IMR-90 (cell line): ENCODE data around the gene MBTPS1. TPM values are rescaled to one million over a fixed set of nuclear protein-coding genes. Genes with fewer than 3 reads are reported as not detected.

Experiments used
- ATAC-seq: fragments of 200-7000 bp; cut with Tn5 transposase; 2 replicates; pipeline ENCODE4 v1.9.1; 2020; ENCODE audit warnings: low read depth, mild to moderate bottlenecking, moderate library complexity
- BruUV-seq: library from RNA; stranded (reverse); fragments of 400-500 nt; replicated peaks from 2 replicates; lab custom pipeline; 2021; lab: Mats Ljungman, UMichigan
- CTCF ChIA-PET: fragments of 300-600 bp; formaldehyde crosslinking; extraction: SDS; loops from one replicate; lab custom pipeline; 2021; ENCODE audit warnings: antibody characterized with exemption; lab: Yijun Ruan, JAX
- POLR2A ChIA-PET: fragments of 300-600 bp; sonication (Branson Sonifier 250); formaldehyde crosslinking; loops from one replicate; lab custom pipeline; 2022; ENCODE audit warnings: antibody characterized with exemption; ENCODE audit not compliant: unreplicated experiment; lab: Charles Lee
- DNase-seq: peaks from one replicate; pipeline ENCODE4 v3.0.0; 2013
- H2AFZ ChIP-seq: replicated peaks from 2 replicates; pipeline ENCODE3; 2013; ENCODE audit warnings: low read length, mild to moderate bottlenecking; ENCODE audit not compliant: poor library complexity
- H2AK5ac ChIP-seq: 2 replicates; pipeline ENCODE4 v1.6.1; 2013; ENCODE audit warnings: low read depth, low read length, inconsistent platforms
- H2AK9ac ChIP-seq: replicated peaks from 2 replicates; pipeline ENCODE3; 2013; ENCODE audit warnings: mild to moderate bottlenecking, low read depth, low read length, moderate library complexity; ENCODE audit not compliant: poor library complexity
- H2BK120ac ChIP-seq: 2 replicates; pipeline ENCODE4 v1.6.1; 2013; ENCODE audit warnings: low read depth, low read length, inconsistent platforms
- H2BK15ac ChIP-seq: 3 replicates; pipeline ENCODE4 v1.6.1; 2013; ENCODE audit warnings: low read depth, low read length, inconsistent platforms
- H2BK20ac ChIP-seq: 2 replicates; pipeline ENCODE4 v1.6.1; 2013; ENCODE audit warnings: low read depth, mild to moderate bottlenecking, inconsistent platforms, low read length, moderate library complexity
- H2BK5ac ChIP-seq: 2 replicates; pipeline ENCODE4 v1.6.1; 2013; ENCODE audit warnings: mild to moderate bottlenecking, low read depth, low read length, inconsistent platforms; ENCODE audit not compliant: poor library complexity, severe bottlenecking
- H3K14ac ChIP-seq: replicated peaks from 2 replicates; pipeline ENCODE4 v1.6.1; 2013; ENCODE audit warnings: low read depth, low read length, inconsistent platforms
- H3K18ac ChIP-seq: 2 replicates; pipeline ENCODE4 v1.6.1; 2013; ENCODE audit warnings: low read depth, low read length, control low read depth
- H3K23ac ChIP-seq: 2 replicates; pipeline ENCODE4 v1.6.1; 2013; ENCODE audit warnings: low read depth, low read length, inconsistent platforms
- H3K27ac ChIP-seq: 2 replicates; pipeline ENCODE4 v1.5.1; 2013; ENCODE audit warnings: mild to moderate bottlenecking, control low read depth, low read length; ENCODE audit not compliant: insufficient read depth
- H3K27me3 ChIP-seq: 2 replicates; pipeline ENCODE4 v1.6.1; 2013; ENCODE audit warnings: low read length; ENCODE audit not compliant: control insufficient read depth, insufficient read depth
- H3K36me3 ChIP-seq: 2 replicates; pipeline ENCODE4 v1.6.1; 2013; ENCODE audit warnings: low read length, mixed read lengths; ENCODE audit not compliant: control insufficient read depth, insufficient read depth
- H3K4ac ChIP-seq: 2 replicates; pipeline ENCODE4 v1.6.1; 2013; ENCODE audit warnings: low read depth, low read length, inconsistent platforms
- H3K4me1 ChIP-seq: 2 replicates; pipeline ENCODE4 v1.6.1; 2013; ENCODE audit warnings: low read length, mixed read lengths; ENCODE audit not compliant: control insufficient read depth, insufficient read depth
- H3K4me2 ChIP-seq: 2 replicates; pipeline ENCODE4 v1.6.1; 2013; ENCODE audit warnings: low read depth, mild to moderate bottlenecking, control low read depth, low read length, moderate library complexity
- H3K4me3 ChIP-seq: 2 replicates; pipeline ENCODE4 v1.5.1; 2013; ENCODE audit warnings: low read depth, mild to moderate bottlenecking, control low read depth, low read length, moderate library complexity; ENCODE audit not compliant: insufficient read depth
- H3K56ac ChIP-seq: 2 replicates; pipeline ENCODE4 v1.6.1; 2013; ENCODE audit warnings: low read length, inconsistent platforms; ENCODE audit not compliant: insufficient read depth; ENCODE audit errors: extremely low read depth
- H3K79me1 ChIP-seq, 2 experiments: 2 replicates each; pipeline ENCODE4 v1.6.1; 2013; ENCODE audit warnings: low read length in 2 of 2, inconsistent platforms in 1 of 2, low read depth in 1 of 2
- H3K9ac ChIP-seq: 2 replicates; pipeline ENCODE4 v1.6.1; 2013; ENCODE audit warnings: low read depth, low read length, control low read depth
- H3K9me1 ChIP-seq: 2 replicates; pipeline ENCODE4 v1.6.1; 2013; ENCODE audit warnings: low read length, inconsistent platforms; ENCODE audit not compliant: insufficient read depth
- H3K9me3 ChIP-seq: 2 replicates; pipeline ENCODE4 v1.6.1; 2013; ENCODE audit warnings: low read length; ENCODE audit not compliant: control insufficient read depth, insufficient read depth
- H4K20me1 ChIP-seq: 2 replicates; pipeline ENCODE4 v1.6.1; 2013; ENCODE audit warnings: low read length, inconsistent platforms; ENCODE audit not compliant: insufficient read depth
- H4K5ac ChIP-seq: 2 replicates; pipeline ENCODE4 v1.6.1; 2013; ENCODE audit warnings: mild to moderate bottlenecking, low read depth, low read length, control low read depth
- H4K8ac ChIP-seq, 2 experiments: 2 replicates each; pipeline ENCODE4 v1.6.1; 2013; ENCODE audit warnings: low read depth in 2 of 2, low read length in 2 of 2, control low read depth in 1 of 2, inconsistent platforms in 1 of 2
- H4K91ac ChIP-seq: 2 replicates; pipeline ENCODE4 v1.6.1; 2013; ENCODE audit warnings: low read depth, low read length, inconsistent platforms; ENCODE audit not compliant: insufficient read depth
- CEBPB ChIP-seq: IDR thresholded peaks from 2 replicates; pipeline ENCODE4 v1.6.1; 2012; ENCODE audit warnings: low read depth, low read length, improper control_type of control experiment
- CHD1 ChIP-seq: IDR thresholded peaks from 2 replicates; pipeline ENCODE4 v1.6.1; 2012; ENCODE audit warnings: low read depth, low read length, improper control_type of control experiment
- FOS ChIP-seq: fragments of 150-350 bp; IDR thresholded peaks from 2 replicates; pipeline ENCODE4 v1.6.1; 2016; ENCODE audit warnings: low read depth, low read length
- MAFK ChIP-seq: IDR thresholded peaks from 2 replicates; pipeline ENCODE4 v1.6.1; 2012; ENCODE audit warnings: low read depth, low read length, improper control_type of control experiment
- MAZ ChIP-seq: IDR thresholded peaks from 2 replicates; pipeline ENCODE4 v1.6.1; 2012; ENCODE audit warnings: low read depth, mild to moderate bottlenecking, low read length, improper control_type of control experiment, moderate library complexity, borderline replicate concordance
- MXI1 ChIP-seq: IDR thresholded peaks from 2 replicates; pipeline ENCODE4 v1.6.1; 2012; ENCODE audit warnings: low read depth, mild to moderate bottlenecking, low read length, moderate library complexity, borderline replicate concordance
- NFE2L2 ChIP-seq: fragments of 150-350 bp; IDR thresholded peaks from 2 replicates; pipeline ENCODE4 v1.6.1; 2016; ENCODE audit warnings: low read depth, mild to moderate bottlenecking, low read length
- POLR2A ChIP-seq: IDR thresholded peaks from 2 replicates; pipeline ENCODE4 v1.6.1; 2012; ENCODE audit warnings: mild to moderate bottlenecking, low read depth, low read length
- RCOR1 ChIP-seq: IDR thresholded peaks from 2 replicates; pipeline ENCODE4 v1.6.1; 2012; ENCODE audit warnings: mild to moderate bottlenecking, low read length, improper control_type of control experiment; ENCODE audit not compliant: insufficient replicate concordance
- SMC3 ChIP-seq: fragments of 150-350 bp; IDR thresholded peaks from 2 replicates; pipeline ENCODE4 v1.6.1; 2016; ENCODE audit warnings: low read depth, mild to moderate bottlenecking, antibody characterized with exemption, low read length, moderate library complexity
- WGBS, 2 experiments: methylation state at CpG; one replicate each; pipeline versions ENCODE4 v1.1.5 to v1.1.7; 2013; ENCODE audit warnings: missing lambda C conversion rate in 2 of 2; ENCODE audit not compliant: insufficient read length in 1 of 2; ENCODE audit errors: extremely low coverage in 2 of 2; 5-methylcytosine and 5-hydroxymethylcytosine counted together
- dilution Hi-C: fragments of 300-500 bp; cut with HindIII; formaldehyde crosslinking; loops from one replicate; pipeline ENCODE4 v1.14.3; 2018; ENCODE audit warnings: low sequenced_read_pairs; ENCODE audit not compliant: unreplicated experiment
- in situ Hi-C: fragments of 300-500 bp; cut with MboI; formaldehyde crosslinking; loops from 3 replicates; pipeline ENCODE4 v1.14.3; 2019; ENCODE audit warnings: low sequenced_read_pairs, inconsistent platforms, mixed read lengths
- intact Hi-C: fragments of 100-400 bp; cut with micrococcal nuclease; formaldehyde crosslinking; loops from 2 replicates; pipeline ENCODE4 v1.10.0; 2022
- polyA plus RNA-seq, 3 experiments: library from polyadenylated mRNA; depleted of rRNA; stranded (reverse); fragments of >200 nt; gene quantifications; 2 replicates each; pipeline ENCODE4 v1.2.3, GENCODE V29; 2012; ENCODE audit warnings: low replicate concordance in 1 of 3
- total RNA-seq: library from RNA; depleted of rRNA; stranded (reverse); fragments of >200 nt; gene quantifications from 2 replicates; pipeline ENCODE4 v1.2.3, GENCODE V29; 2012
- TF ChIP-seq, protein P1 (sequence below): fragments of 150-350 bp; IDR thresholded peaks from 2 replicates; pipeline ENCODE4 v1.6.1; 2017; ENCODE audit warnings: mild to moderate bottlenecking, antibody characterized with exemption, low read length, low read depth

The MBTPS1 gene
- total and polyA plus RNA-seq, 2 of the 4 experiments (the other 2 are of a cell fraction) = 59.0 to 70.4 TPM

DNA sequence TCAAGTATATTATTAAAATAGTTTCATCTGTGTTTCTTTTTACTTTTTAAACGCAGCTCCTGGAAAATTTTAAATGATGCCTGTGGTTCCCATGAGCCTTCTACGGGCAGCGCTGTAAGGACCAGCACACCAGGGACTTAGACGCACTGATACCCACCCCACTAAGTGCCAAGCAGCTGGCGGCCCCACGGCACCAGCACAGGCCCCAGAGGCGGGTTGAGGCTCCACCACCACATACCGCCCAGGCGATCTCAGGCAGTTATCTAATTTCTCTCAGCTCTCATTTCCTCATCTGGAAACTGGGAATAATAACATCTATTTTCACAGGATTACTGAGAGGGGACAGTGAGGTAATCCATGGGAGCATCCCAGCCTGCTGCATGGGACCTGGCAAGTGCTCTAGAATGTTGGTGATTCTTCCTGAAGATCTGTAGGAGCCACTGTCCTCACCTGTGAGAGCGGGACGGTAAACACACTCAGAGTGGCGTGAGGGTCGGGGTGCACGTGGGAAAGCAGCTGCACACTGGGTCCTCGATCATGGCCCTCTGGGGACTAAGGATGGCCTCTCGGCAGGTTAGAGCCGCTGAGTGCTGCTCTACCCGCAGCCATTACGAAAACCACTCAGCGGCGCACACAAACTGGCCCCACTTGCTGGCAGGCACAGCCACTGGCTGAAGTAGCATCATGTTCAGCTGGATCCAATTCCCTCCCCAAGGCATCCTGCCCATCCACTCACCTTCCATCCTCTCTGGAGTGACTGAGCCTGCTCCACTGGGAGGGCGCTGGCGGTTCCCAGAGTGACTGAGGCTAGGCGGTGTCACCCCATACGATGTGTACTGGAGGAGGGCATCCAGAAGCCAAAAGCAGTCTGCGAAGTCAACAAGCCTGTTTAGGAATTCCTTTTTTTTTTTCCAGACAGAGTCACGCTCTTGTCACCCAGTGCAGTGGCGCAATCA, 56.5 kb downstream of the MBTPS1 start:
- Histone ChIP-seq H4K91ac (no peak overlapping the region), H3K36me3 (peaks cover 48% of the 10 kb centered on the region), H4K5ac (no peak overlapping the region), H3K9me3 (no peaks in the 10 kb centered on the region), H3K4ac (no peak overlapping the region), H3K4me3 (no peak overlapping the region), H3K23ac (no peak overlapping the region), H2BK5ac (no peak overlapping the region), H3K79me1 (peaks cover 0 to 4% of the 10 kb centered on the region in 2 experiments; a peak in 1 of 4 replicates), H4K8ac (no peak overlapping the region), H3K9ac (no peak overlapping the region), H3K4me1 (peaks cover 1% of the 10 kb centered on the region; the same call in 1 of the 2 replicates), H2AK9ac (no peak overlapping the region), H3K27ac (no peak overlapping the region), H3K4me2 (no peak overlapping the region), H2AK5ac (no peak overlapping the region), H2AFZ (no peak overlapping the region), H3K27me3 (no peaks in the 10 kb centered on the region), H3K18ac (no peak overlapping the region), H3K14ac (no peak overlapping the region), H2BK15ac (no peak overlapping the region), H2BK120ac (no peak overlapping the region), H2BK20ac (no peak overlapping the region), H4K20me1 (0 out of 2 replicates have a peak, but pooled peaks cover 3% of the 10 kb centered on the region), H3K56ac (no peak overlapping the region), H3K9me1 (no peaks in the 10 kb centered on the region)
- intact Hi-C loops (no loop called here), in situ Hi-C loops (no loop called here), dilution Hi-C loops (no loop called here)
- TF ChIP-seq MXI1 = no peak
- TF ChIP-seq SMC3 = no peak
- no peak for TF ChIP-seq CHD1
- TF ChIP-seq NFE2L2 = no peak
- TF ChIP-seq FOS = no peak
- TF ChIP-seq CEBPB = no peak
- TF ChIP-seq, protein P1, sequence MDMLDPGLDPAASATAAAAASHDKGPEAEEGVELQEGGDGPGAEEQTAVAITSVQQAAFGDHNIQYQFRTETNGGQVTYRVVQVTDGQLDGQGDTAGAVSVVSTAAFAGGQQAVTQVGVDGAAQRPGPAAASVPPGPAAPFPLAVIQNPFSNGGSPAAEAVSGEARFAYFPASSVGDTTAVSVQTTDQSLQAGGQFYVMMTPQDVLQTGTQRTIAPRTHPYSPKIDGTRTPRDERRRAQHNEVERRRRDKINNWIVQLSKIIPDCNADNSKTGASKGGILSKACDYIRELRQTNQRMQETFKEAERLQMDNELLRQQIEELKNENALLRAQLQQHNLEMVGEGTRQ = no peak
- no peak for TF ChIP-seq MAZ
- no peak for TF ChIP-seq POLR2A
- no peak for TF ChIP-seq RCOR1
- no peak for TF ChIP-seq MAFK
- POLR2A ChIA-PET = no interaction called here
- CTCF ChIA-PET = interaction anchor here (0.8 to 1.5 kb wide), 3 partner anchors 16 to 103 kb away, joined by 4 to 6 read pairs (median 4); no protein-coding TSS in a partner anchor
- BruUV-seq = no TSS peak
- no peak for ATAC-seq
- DNase-seq = no peak
- WGBS, 2 experiments = 100% methylated on average over 8 of the region's 28 CpGs; no CpG with 5 or more reads in 1 of the 2 experiments
